Large intestine (tissue), 3 donors: ENCODE measurements around the gene SUPT7L. TPM values are rescaled to one million over a fixed set of nuclear protein-coding genes. Genes with fewer than 3 reads are reported as not detected.
"Not testable (repeated sequence)": the region's sequence is repeated elsewhere in the genome, so short reads cannot be mapped to it uniquely, and the experiment has no call there.

Experiments
- DNase-seq, 2 donors: peaks; one replicate each; pipeline versions ENCODE4 v3.0.0 to v3.0.0-alpha.2; 2013
- H3K27ac ChIP-seq: one replicate; pipeline ENCODE4 v1.5.1; 2013; ENCODE audit warnings: low read length
- H3K27me3 ChIP-seq: 2 replicates; pipeline ENCODE4 v1.6.1; 2013; ENCODE audit warnings: low read length; ENCODE audit not compliant: control insufficient read depth, insufficient read depth
- H3K36me3 ChIP-seq: 2 replicates; pipeline ENCODE4 v1.6.1; 2013; ENCODE audit warnings: low read length; ENCODE audit not compliant: control insufficient read depth, insufficient read depth
- H3K4me1 ChIP-seq: one replicate; pipeline ENCODE4 v1.6.1; 2013; ENCODE audit warnings: low read length; ENCODE audit not compliant: control insufficient read depth, insufficient read depth
- H3K4me3 ChIP-seq: one replicate; pipeline ENCODE4 v1.5.1; 2013; ENCODE audit warnings: low read length
- H3K9me3 ChIP-seq: one replicate; pipeline ENCODE4 v1.6.1; 2013; ENCODE audit warnings: mild to moderate bottlenecking, low read depth, low read length, moderate library complexity; ENCODE audit not compliant: control insufficient read depth
- WGBS: methylation state at CpG from one replicate; pipeline ENCODE4 v1.1.5; 2013; ENCODE audit warnings: low lambda C conversion rate; ENCODE audit not compliant: insufficient coverage; 5-methylcytosine and 5-hydroxymethylcytosine counted together
- polyA plus RNA-seq: library from polyadenylated mRNA; unstranded; fragments of 120-200 nt; gene quantifications from one replicate; pipeline ENCODE4 v1.2.1, GENCODE V29; 2013

SUPT7L gene
- polyA plus RNA-seq, 1 donor: 49.6 TPM

GRCh38 chr2:27640722-27641245, 22.6 kb downstream of the SUPT7L start:
- WGBS: no CpG with 5 or more reads among the region's 2 CpGs
- Histone ChIP-seq H3K27ac (no peak overlapping the region), H3K27me3 (no peaks in the 10 kb centered on the region), H3K4me3 (no peak overlapping the region), H3K9me3 (no peaks in the 10 kb centered on the region), H3K4me1 (no peaks in the 10 kb centered on the region), H3K36me3 (peaks cover 59% of the 10 kb centered on the region)
- DNase-seq: no peak

GRCh38 chr2:27638709-27639108, 24.7 kb downstream of the SUPT7L start:
- peaks cover 69% of the 10 kb centered on the region for H3K36me3 ChIP-seq
- DNase-seq: no peak
- no peaks in the 10 kb centered on the region for H3K4me1 ChIP-seq
- 77% methylated on average over 3 of the region's 3 CpGs for WGBS
- H3K9me3 ChIP-seq: no peaks in the 10 kb centered on the region
- no peak overlapping the region for H3K27ac ChIP-seq
- no peak overlapping the region for H3K4me3 ChIP-seq
- H3K27me3 ChIP-seq: no peaks in the 10 kb centered on the region

- peaks cover 70% of the 10 kb centered on the region for H3K36me3 ChIP-seq
These were observed 25.3 kb downstream of the SUPT7L start for GRCh38 chr2:27638037-27638637.

GRCh38 chr2:27636766-27637165, 26.6 kb downstream of the SUPT7L start:
- Histone ChIP-seq H3K9me3 (no peaks in the 10 kb centered on the region), H3K4me3 (no peak overlapping the region), H3K36me3 (peaks cover 74% of the 10 kb centered on the region), H3K4me1 (no peaks in the 10 kb centered on the region), H3K27ac (no peak overlapping the region), H3K27me3 (no peaks in the 10 kb centered on the region)
- no CpG with 5 or more reads among the region's 5 CpGs for WGBS
- no peak for DNase-seq

More at GRCh38 chr2:27638037-27638637, 25.3 kb downstream of the SUPT7L start:
- Histone ChIP-seq H3K4me1 (no peaks in the 10 kb centered on the region), H3K4me3 (no peak overlapping the region), H3K27ac (no peak overlapping the region), H3K27me3 (no peaks in the 10 kb centered on the region), H3K9me3 (no peaks in the 10 kb centered on the region)
- WGBS: no CpG with 5 or more reads among the region's 3 CpGs
- no peak for DNase-seq

GRCh38 chr2:27634291-27634690, 29.1 kb downstream of the SUPT7L start:
- H3K9me3 ChIP-seq: no peaks in the 10 kb centered on the region
- 92% methylated on average over 1 of the region's 2 CpGs for WGBS
- no peaks in the 10 kb centered on the region for H3K27me3 ChIP-seq
- no peaks in the 10 kb centered on the region for H3K4me1 ChIP-seq
- peaks cover 62% of the 10 kb centered on the region for H3K36me3 ChIP-seq
- no peak for DNase-seq
- H3K27ac ChIP-seq: no peak overlapping the region
- H3K4me3 ChIP-seq: no peak overlapping the region

GRCh38 chr2:27630257-27630656, 33.2 kb downstream of the SUPT7L start:
- H3K27ac ChIP-seq, H3K27me3 ChIP-seq, H3K4me3 ChIP-seq, DNase-seq, H3K4me1 ChIP-seq, H3K9me3 ChIP-seq: not testable (repeated sequence)
- peaks cover 33% of the 10 kb centered on the region for H3K36me3 ChIP-seq
- no CpG with 5 or more reads among the region's 2 CpGs for WGBS

GRCh38 chr2:27628767-27629709, 34.4 kb downstream of the SUPT7L start, which contains the start of the genes CCDC121 and GPN1:
Gene CCDC121 (minus strand): TSS chr2:27629012. CDS start chr2:27627799, 1,213 bp downstream.
Gene GPN1 (plus strand): TSS chr2:27629050. CDS start chr2:27629059, 9 bp downstream.
- DNase-seq: peak; percentile 85 to 90
- Histone ChIP-seq H3K36me3 (peaks cover 24% of the 10 kb centered on the region), H3K27me3 (no peaks in the 10 kb centered on the region), H3K4me3 (peak within 1 kb of the TSS; percentile 88), H3K9me3 (no peaks in the 10 kb centered on the region), H3K27ac (peak within 1 kb of the TSS; percentile 53), H3K4me1 (peaks cover 7% of the 10 kb centered on the region)
- WGBS: 12% methylated on average over 6 of the region's 44 CpGs

- WGBS: no CpG with 5 or more reads among the region's 21 CpGs
- H3K27ac ChIP-seq: peak overlapping the region; percentile 53
- peak overlapping the region; percentile 88 for H3K4me3 ChIP-seq
- H3K27me3 ChIP-seq: no peaks in the 10 kb centered on the region
- no peaks in the 10 kb centered on the region for H3K9me3 ChIP-seq
- H3K4me1 ChIP-seq: peaks cover 7% of the 10 kb centered on the region
- peak; percentile 39 to 57 for DNase-seq
- H3K36me3 ChIP-seq: peaks cover 19% of the 10 kb centered on the region
These were observed 35.2 kb downstream of the SUPT7L start for GRCh38 chr2:27627963-27628766.

- H3K4me1 ChIP-seq, H3K27ac ChIP-seq, DNase-seq, H3K9me3 ChIP-seq, H3K27me3 ChIP-seq, H3K4me3 ChIP-seq: not testable (repeated sequence)
- peaks cover 19% of the 10 kb centered on the region for H3K36me3 ChIP-seq
- WGBS: 100% methylated on average over 1 of the region's 3 CpGs
These were observed 36.5 kb downstream of the SUPT7L start for GRCh38 chr2:27626921-27627320.

GRCh38 chr2:27626323-27626722, 37.1 kb downstream of the SUPT7L start:
- no CpG with 5 or more reads among the region's 1 CpG for WGBS
- H3K27me3 ChIP-seq: not testable (repeated sequence)

More at GRCh38 chr2:27626323-27626722, 37.1 kb downstream of the SUPT7L start:
- H3K27ac ChIP-seq, H3K4me1 ChIP-seq, DNase-seq, H3K9me3 ChIP-seq, H3K4me3 ChIP-seq: not testable (repeated sequence)
- H3K36me3 ChIP-seq: peaks cover 20% of the 10 kb centered on the region
